Stomach (tissue), 4 donors: ENCODE results near the gene WLS.
A peak's percentile ranks its signal among the peaks of the same experiment; 100 is the strongest.

Experiments used
- EP300 ChIP-seq: sonication (generic); formaldehyde crosslinking; IDR thresholded peaks from one replicate; pipeline ENCODE4 v1.6.1; 2017; ENCODE audit warnings: antibody characterized with exemption
- POLR2A ChIP-seq, 4 donors: fragments of 450-650 bp; IDR thresholded peaks; one replicate each; pipeline ENCODE4 v1.6.1; 2016; ENCODE audit warnings: antibody characterized with exemption in 4 of 4, control low read depth in 2 of 4, mild to moderate bottlenecking in 1 of 4, moderate library complexity in 1 of 4
- POLR2AphosphoS5 ChIP-seq, 3 donors: sonication (generic); formaldehyde crosslinking; IDR thresholded peaks; one replicate each; pipeline ENCODE4 v1.6.1; 2016; ENCODE audit warnings: antibody characterized with exemption in 3 of 3
- TF ChIP-seq, protein P1 (sequence below), 7 experiments: fragments of 450-650 bp in 4 of 7; fragments of 200-600 bp in 3 of 7; sonication (generic) in 3 of 7; IDR thresholded peaks; one replicate each; pipeline ENCODE4 v1.5.1; 2016 to 2019; ENCODE audit warnings: antibody characterized with exemption in 7 of 7, control low read depth in 2 of 7, mild to moderate bottlenecking in 1 of 7

DNA sequence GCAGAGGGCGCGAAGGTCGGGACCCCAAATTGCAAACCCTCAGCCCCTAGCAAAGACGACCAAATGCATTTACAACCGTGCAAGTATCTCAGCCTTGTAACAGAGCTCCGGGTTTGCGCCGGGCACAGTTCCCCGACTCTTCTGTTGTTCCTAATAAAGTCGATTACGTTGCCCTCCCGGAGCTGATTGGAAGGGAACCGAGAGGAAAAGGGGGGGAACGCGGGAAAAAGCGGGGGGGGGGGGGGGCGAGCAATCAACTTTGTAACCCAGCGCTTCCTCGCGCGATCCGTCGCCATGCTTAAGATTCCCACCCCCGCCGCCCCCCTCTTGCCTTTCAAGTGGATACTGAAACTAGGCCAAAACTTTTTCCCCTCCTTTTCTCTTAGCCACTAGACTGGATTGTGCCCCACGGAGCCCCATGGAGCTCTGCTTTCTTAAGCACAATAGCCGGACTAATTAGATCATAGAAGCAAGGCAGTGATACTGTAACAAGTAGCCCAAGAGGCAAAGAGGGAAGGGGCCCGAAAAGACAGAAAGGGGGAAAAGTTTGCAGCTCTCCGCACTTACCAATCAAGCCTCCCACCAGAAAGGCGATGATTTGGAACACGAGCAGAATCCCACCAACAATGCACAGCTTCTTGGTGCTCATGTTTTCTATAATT lies 565 bp downstream of the WLS start:
- TF ChIP-seq, protein P1, sequence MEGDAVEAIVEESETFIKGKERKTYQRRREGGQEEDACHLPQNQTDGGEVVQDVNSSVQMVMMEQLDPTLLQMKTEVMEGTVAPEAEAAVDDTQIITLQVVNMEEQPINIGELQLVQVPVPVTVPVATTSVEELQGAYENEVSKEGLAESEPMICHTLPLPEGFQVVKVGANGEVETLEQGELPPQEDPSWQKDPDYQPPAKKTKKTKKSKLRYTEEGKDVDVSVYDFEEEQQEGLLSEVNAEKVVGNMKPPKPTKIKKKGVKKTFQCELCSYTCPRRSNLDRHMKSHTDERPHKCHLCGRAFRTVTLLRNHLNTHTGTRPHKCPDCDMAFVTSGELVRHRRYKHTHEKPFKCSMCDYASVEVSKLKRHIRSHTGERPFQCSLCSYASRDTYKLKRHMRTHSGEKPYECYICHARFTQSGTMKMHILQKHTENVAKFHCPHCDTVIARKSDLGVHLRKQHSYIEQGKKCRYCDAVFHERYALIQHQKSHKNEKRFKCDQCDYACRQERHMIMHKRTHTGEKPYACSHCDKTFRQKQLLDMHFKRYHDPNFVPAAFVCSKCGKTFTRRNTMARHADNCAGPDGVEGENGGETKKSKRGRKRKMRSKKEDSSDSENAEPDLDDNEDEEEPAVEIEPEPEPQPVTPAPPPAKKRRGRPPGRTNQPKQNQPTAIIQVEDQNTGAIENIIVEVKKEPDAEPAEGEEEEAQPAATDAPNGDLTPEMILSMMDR (IDR thresholded peaks at IDR 0.05): no peak
- TF ChIP-seq EP300: no peak
- no peak for TF ChIP-seq POLR2A (IDR thresholded peaks at IDR 0.05)
- TF ChIP-seq POLR2AphosphoS5 (IDR thresholded peaks at IDR 0.05): peak; percentile 16 to 72 (median 67)
